ENCODE results near the gene HOOK2. TPM values are rescaled to one million over a fixed set of nuclear protein-coding genes. Genes with fewer than 3 reads are reported as not detected.
"Not testable (repeated sequence)": the region's sequence is repeated elsewhere in the genome, so short reads cannot be mapped to it uniquely, and the experiment has no call there.

The HOOK2 gene, protein sequence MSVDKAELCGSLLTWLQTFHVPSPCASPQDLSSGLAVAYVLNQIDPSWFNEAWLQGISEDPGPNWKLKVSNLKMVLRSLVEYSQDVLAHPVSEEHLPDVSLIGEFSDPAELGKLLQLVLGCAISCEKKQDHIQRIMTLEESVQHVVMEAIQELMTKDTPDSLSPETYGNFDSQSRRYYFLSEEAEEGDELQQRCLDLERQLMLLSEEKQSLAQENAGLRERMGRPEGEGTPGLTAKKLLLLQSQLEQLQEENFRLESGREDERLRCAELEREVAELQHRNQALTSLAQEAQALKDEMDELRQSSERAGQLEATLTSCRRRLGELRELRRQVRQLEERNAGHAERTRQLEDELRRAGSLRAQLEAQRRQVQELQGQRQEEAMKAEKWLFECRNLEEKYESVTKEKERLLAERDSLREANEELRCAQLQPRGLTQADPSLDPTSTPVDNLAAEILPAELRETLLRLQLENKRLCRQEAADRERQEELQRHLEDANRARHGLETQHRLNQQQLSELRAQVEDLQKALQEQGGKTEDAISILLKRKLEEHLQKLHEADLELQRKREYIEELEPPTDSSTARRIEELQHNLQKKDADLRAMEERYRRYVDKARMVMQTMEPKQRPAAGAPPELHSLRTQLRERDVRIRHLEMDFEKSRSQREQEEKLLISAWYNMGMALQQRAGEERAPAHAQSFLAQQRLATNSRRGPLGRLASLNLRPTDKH
- total RNA-seq (10 to 100 TPM; 10.2 to 38.3 (median 25.5) TPM), polyA plus RNA-seq (10 to 100 TPM in 2 of 3 donors, 1 to 10 TPM in 1; 6.3 to 99.7 (median 69.3) TPM)
- long read RNA-seq, donor 1, partial matches to known transcripts = 17 of 39 reads
- long read RNA-seq, donor 1, other reads (novel, unspliced or antisense) = 15 of 39 reads
- long read RNA-seq, donor 2 = 0 reads
- long read RNA-seq, donor 3 = 0 reads
- long read RNA-seq, donor 4, partial matches to known transcripts = 0 of 3 reads
- long read RNA-seq, donor 4, other reads (novel, unspliced or antisense) = 0 of 3 reads
- long read RNA-seq, donor 5, transcript HOOK2-201 (22 exons, 2,603 nt) = major isoform, 37 of 83 reads
- long read RNA-seq, donor 5, partial matches to known transcripts = 7 of 83 reads
- long read RNA-seq, donor 5, other reads (novel, unspliced or antisense) = 36 of 83 reads
- long read RNA-seq, donor 6, partial matches to known transcripts = 1 of 9 reads
- long read RNA-seq, donor 6, other reads (novel, unspliced or antisense) = 4 of 9 reads
- long read RNA-seq, donor 7, partial matches to known transcripts = 0 of 1 reads
- long read RNA-seq, donor 7, other reads (novel, unspliced or antisense) = 0 of 1 reads
- long read RNA-seq, donor 8, partial matches to known transcripts = 29 of 36 reads
- long read RNA-seq, donor 8, other reads (novel, unspliced or antisense) = 5 of 36 reads
- long read RNA-seq, donor 9, partial matches to known transcripts = 8 of 12 reads
- long read RNA-seq, donor 9, other reads (novel, unspliced or antisense) = 0 of 12 reads
- long read RNA-seq, donor 10, partial matches to known transcripts = 0 of 1 reads
- long read RNA-seq, donor 10, other reads (novel, unspliced or antisense) = 0 of 1 reads

DNA sequence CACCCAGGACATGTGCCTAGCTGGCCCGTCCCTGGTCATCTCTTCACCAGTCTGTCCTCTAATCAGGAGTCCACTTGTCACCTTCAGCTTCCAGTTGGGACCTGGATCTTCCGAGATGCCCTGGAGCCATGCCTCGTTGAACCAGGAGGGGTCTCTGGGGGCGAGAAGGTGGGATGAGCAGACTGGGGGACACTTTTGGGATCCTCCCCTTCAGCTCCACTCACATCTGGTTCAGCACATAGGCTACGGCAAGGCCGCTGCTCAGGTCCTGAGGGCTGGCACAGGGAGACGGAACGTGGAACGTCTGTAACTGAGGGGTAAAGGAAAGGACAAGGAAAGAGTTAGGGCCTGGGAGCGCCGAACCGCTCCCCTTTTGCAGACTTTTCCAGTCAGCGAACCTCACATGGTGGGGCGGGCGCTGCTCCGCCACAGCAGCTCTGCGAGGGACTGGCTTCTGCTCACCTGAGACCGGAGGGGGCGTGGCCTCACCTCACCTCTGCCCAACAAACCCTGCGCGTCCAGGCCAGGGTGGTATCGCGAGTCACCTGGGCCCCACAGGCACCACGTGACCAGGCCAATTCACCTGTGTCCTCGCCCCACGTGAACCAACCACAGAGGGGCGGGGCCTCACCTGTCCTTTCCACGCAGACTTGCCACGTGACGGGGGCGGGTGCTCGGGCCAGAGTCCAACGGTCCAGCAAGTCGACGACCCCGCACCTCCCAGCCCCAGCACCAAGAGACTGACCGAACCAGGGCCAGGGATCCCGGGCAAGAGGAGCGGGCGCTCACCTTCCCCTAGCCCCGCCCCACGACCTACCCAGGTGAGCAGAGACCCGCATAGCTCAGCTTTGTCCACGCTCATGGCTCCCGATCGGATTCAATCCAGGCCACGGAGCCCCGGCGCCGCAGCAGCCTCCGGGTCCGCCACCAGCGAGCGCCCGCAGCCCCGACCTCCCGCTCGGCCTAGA lies at the start of gene HOOK2:
HOOK2 (minus strand) TSS at position 965 of the 968 bp plus-strand sequence; CDS start at position 862, 103 bp downstream.
- peak in 4 of 7 donors; percentile 59 to 81 (median 68) for DNase-seq
- WGBS, 4 donors = 20 to 61% (median 30%) methylated on average over 13 to 58 of the region's 58 CpGs
- intact Hi-C loops (cut with DNase I) = no loop called here

DNA sequence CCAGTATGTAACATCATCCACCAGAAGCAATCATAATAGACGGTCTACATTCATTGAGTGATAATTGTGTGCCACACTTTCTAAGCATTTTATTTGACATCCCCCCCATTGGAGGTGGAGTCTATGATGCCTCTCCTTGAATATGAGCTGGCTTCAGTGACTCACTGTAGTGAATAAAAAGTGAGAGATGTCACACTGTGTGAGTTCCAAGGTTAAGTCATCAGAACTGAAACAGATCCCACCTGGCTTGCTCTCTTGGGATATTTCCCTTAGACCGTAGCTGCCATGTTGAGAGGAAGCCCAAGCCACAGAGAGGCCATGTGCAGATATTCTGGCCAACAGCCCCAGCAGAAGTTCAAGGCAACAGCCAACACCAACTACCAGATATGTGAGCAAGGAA lies 46.4 kb upstream of the HOOK2 start:
- no peak overlapping the region for H3K27ac ChIP-seq
- H3K4me3 ChIP-seq = no peak overlapping the region
- no peaks in the 10 kb centered on the region for H3K36me3 ChIP-seq (replicated peaks in 1 of 2)
- intact Hi-C loops (cut with DNase I) = no loop called here
- no peak for DNase-seq
- no peaks in the 10 kb centered on the region for H3K9me3 ChIP-seq (replicated peaks in 1 of 3)
- WGBS, 4 donors = 83 to 89% (median 86%) methylated on average over 1 to 2 of the region's 2 CpGs
- no peak for TF ChIP-seq POLR2A (IDR thresholded peaks at IDR 0.05)
- TF ChIP-seq, protein P1, sequence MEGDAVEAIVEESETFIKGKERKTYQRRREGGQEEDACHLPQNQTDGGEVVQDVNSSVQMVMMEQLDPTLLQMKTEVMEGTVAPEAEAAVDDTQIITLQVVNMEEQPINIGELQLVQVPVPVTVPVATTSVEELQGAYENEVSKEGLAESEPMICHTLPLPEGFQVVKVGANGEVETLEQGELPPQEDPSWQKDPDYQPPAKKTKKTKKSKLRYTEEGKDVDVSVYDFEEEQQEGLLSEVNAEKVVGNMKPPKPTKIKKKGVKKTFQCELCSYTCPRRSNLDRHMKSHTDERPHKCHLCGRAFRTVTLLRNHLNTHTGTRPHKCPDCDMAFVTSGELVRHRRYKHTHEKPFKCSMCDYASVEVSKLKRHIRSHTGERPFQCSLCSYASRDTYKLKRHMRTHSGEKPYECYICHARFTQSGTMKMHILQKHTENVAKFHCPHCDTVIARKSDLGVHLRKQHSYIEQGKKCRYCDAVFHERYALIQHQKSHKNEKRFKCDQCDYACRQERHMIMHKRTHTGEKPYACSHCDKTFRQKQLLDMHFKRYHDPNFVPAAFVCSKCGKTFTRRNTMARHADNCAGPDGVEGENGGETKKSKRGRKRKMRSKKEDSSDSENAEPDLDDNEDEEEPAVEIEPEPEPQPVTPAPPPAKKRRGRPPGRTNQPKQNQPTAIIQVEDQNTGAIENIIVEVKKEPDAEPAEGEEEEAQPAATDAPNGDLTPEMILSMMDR (IDR thresholded peaks at IDR 0.05) = no peak
- H3K4me1 ChIP-seq (replicated peaks in 1 of 2) = no peaks in the 10 kb centered on the region
- H3K27me3 ChIP-seq = peaks cover 9% of the 10 kb centered on the region

More for the DNA sequence above, at the start of gene HOOK2:
- Histone ChIP-seq H3K9me3 (replicated peaks in 1 of 3) (no peaks in the 10 kb centered on the region), H3K27me3 (no peaks in the 10 kb centered on the region), H3K36me3 (replicated peaks in 1 of 2) (no peaks in the 10 kb centered on the region), H3K4me1 (replicated peaks in 1 of 2) (peaks cover 20 to 32% of the 10 kb centered on the region in 2 donors), H3K27ac (peak within 1 kb of the TSS in 2 of 5 donors; percentile 63 to 76), H3K4me3 (peak within 1 kb of the TSS in 3 of 4 donors; percentile 22 to 66 (median 48))
- TF ChIP-seq, protein P1 (IDR thresholded peaks at IDR 0.05) = no peak
- TF ChIP-seq POLR2A (IDR thresholded peaks at IDR 0.05) = peak in 1 of 2 donors; percentile 15

DNA sequence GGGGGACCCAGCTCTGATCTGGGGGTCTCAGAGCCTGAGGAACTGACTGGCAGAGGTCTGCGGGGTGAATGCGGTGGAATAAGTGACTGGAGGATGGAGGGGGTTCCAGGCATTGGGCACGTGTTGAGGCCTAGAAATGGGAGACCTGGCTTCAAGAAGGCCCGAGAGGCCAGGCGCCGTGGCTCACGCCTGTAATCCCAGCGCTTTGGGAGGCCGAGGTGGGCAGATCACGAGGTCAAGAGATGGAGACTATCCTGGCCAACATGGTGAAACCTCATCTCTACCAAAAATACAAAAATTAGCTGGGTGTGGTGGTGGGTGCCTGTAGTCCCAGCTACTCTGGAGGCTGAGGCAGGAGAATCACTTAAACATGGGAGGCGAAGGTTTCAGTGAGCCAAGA lies 42.5 kb upstream of the HOOK2 start:
- H3K9me3 ChIP-seq (replicated peaks in 1 of 3); H3K27me3 ChIP-seq; intact Hi-C loops (cut with DNase I); H3K27ac ChIP-seq; H3K36me3 ChIP-seq (replicated peaks in 1 of 2); H3K4me1 ChIP-seq (replicated peaks in 1 of 2); H3K4me3 ChIP-seq; DNase-seq: not testable (repeated sequence)
- WGBS, 4 donors = 91 to 96% (median 93%) methylated on average over 11 of the region's 11 CpGs

DNA sequence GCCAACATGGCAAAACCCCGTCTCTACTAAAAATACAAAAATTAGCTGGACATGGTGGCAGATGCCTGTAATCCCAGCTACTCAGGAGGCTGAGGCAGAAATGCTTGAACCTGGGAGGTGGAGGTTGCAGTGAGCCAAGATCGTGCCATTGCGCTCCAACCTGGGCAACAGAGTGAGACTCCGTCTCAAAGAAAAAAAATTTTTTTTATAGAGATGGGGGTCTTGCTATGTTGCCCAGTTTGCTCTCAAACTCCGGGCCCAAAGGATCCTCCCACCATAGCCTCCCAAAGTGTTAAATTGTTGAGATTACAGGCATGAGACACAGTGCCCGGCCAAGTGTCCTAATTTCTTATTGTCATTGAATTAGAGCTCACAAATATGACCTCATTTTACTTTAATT lies 41.8 kb upstream of the HOOK2 start:
- H3K9me3 ChIP-seq (replicated peaks in 1 of 3); DNase-seq; intact Hi-C loops (cut with DNase I); H3K27ac ChIP-seq; H3K4me1 ChIP-seq (replicated peaks in 1 of 2); H3K4me3 ChIP-seq; H3K27me3 ChIP-seq; H3K36me3 ChIP-seq (replicated peaks in 1 of 2): not testable (repeated sequence)
- WGBS, 4 donors = 90 to 95% (median 93%) methylated on average over 6 of the region's 6 CpGs
